Panc1 (cell line): Measurements from ENCODE around the gene BRD3. TPM values are rescaled to one million over a fixed set of nuclear protein-coding genes. Genes with fewer than 3 reads are reported as not detected.

Source experiments
- ATAC-seq: fragments of 200-7000 bp; cut with Tn5 transposase; 2 replicates; pipeline ENCODE4 v1.9.1; 2020; ENCODE audit warnings: mild to moderate bottlenecking, moderate library complexity
- BruUV-seq: library from RNA; stranded (reverse); fragments of 400-500 nt; replicated peaks from 2 replicates; lab custom pipeline; 2021; lab: Mats Ljungman, UMichigan
- CTCF ChIA-PET: fragments of 300-600 bp; sonication (Branson Sonifier 250); formaldehyde crosslinking; loops from one replicate; lab custom pipeline; 2022; ENCODE audit warnings: antibody characterized with exemption; lab: Charles Lee
- POLR2A ChIA-PET: fragments of 300-600 bp; sonication (Branson Sonifier 250); formaldehyde crosslinking; loops from one replicate; lab custom pipeline; 2022; ENCODE audit warnings: antibody characterized with exemption; lab: Charles Lee
- DNase-seq: peaks from one replicate; pipeline ENCODE4 v3.0.0-alpha.2; 2010; ENCODE audit warnings: low read depth, low spot score
- H3K27ac ChIP-seq: 2 replicates; pipeline ENCODE4 v1.5.1; 2011; ENCODE audit warnings: mild to moderate bottlenecking, low read length, inconsistent platforms
- H3K27me3 ChIP-seq: fragments of 200-500 bp; sonication (Bioruptor generic); 2 replicates; pipeline ENCODE4 v1.6.0; 2014; ENCODE audit warnings: low read length, inconsistent platforms; ENCODE audit not compliant: control insufficient read depth, insufficient read depth
- H3K36me3 ChIP-seq: fragments of 200-500 bp; sonication (Bioruptor generic); 2 replicates; pipeline ENCODE4 v1.5.1; 2014; ENCODE audit warnings: inconsistent platforms, mild to moderate bottlenecking, low read length, moderate library complexity; ENCODE audit not compliant: control insufficient read depth, insufficient read depth
- H3K4me1 ChIP-seq: 2 replicates; pipeline ENCODE4 v1.5.1; 2011; ENCODE audit warnings: inconsistent platforms, mild to moderate bottlenecking, low read length, moderate library complexity; ENCODE audit not compliant: control insufficient read depth, insufficient read depth
- H3K4me3 ChIP-seq, 2 experiments: 2 replicates each; pipeline ENCODE4 v1.5.1; 2011 to 2012; ENCODE audit warnings: low read depth in 2 of 2, low read length in 2 of 2, mild to moderate bottlenecking in 2 of 2, inconsistent platforms in 1 of 2, moderate library complexity in 1 of 2
- H3K9me3 ChIP-seq: fragments of 200-500 bp; sonication (Bioruptor generic); 2 replicates; pipeline ENCODE4 v1.5.1; 2014; ENCODE audit warnings: low read depth, mild to moderate bottlenecking, inconsistent platforms, low read length, moderate library complexity; ENCODE audit not compliant: control insufficient read depth, insufficient read depth
- CTCF ChIP-seq: fragments of 450-650 bp; IDR thresholded peaks from 2 replicates; pipeline ENCODE4 v1.5.1; 2017; ENCODE audit warnings: mild to moderate bottlenecking
- POLR2AphosphoS5 ChIP-seq: IDR thresholded peaks from 2 replicates; pipeline ENCODE4 v1.6.1; 2012; ENCODE audit warnings: mild to moderate bottlenecking, low read depth, low read length, moderate library complexity
- REST ChIP-seq, 2 experiments: IDR thresholded peaks; 2 replicates each; pipeline ENCODE4 v1.6.1; 2011 to 2012; ENCODE audit warnings: low read depth in 2 of 2, control low read depth in 1 of 2, low read length in 1 of 2, mild to moderate bottlenecking in 1 of 2, moderate library complexity in 1 of 2; ENCODE audit not compliant: insufficient read depth in 1 of 2
- SIN3A ChIP-seq: IDR thresholded peaks from 2 replicates; pipeline ENCODE4 v1.6.1; 2012; ENCODE audit warnings: low read depth, mild to moderate bottlenecking, low read length, moderate library complexity, borderline replicate concordance; ENCODE audit not compliant: insufficient read depth
- TCF7L2 ChIP-seq: IDR thresholded peaks from 2 replicates; pipeline ENCODE4 v1.6.1; 2011; ENCODE audit warnings: mild to moderate bottlenecking, low read depth, low read length, inconsistent platforms
- in situ Hi-C: cut with HindIII; loops from 2 replicates; pipeline ENCODE4 v1.10.0; 2016; ENCODE audit warnings: low sequenced_read_pairs, low pct_unique_long_range_greater_than_20kb
- intact Hi-C: fragments of 100-400 bp; cut with micrococcal nuclease; formaldehyde crosslinking; loops from one replicate; pipeline ENCODE4 v1.10.0; 2022; ENCODE audit not compliant: unreplicated experiment
- total RNA-seq: library from RNA; stranded (reverse); gene quantifications from one replicate; pipeline ENCODE4 v1.2.1, GENCODE V29; 2021; ENCODE audit not compliant: unreplicated experiment

BRD3 gene
- total RNA-seq, 1 experiment from 2014 or later: 27.6 TPM

- ATAC-seq: no peak
- H3K9me3 ChIP-seq: no peaks in the 10 kb centered on the region
- no peak for DNase-seq
- ChIA-PET POLR2A (no interaction called here), CTCF (no interaction called here)
- H3K4me1 ChIP-seq: peaks cover 2% of the 10 kb centered on the region; the same call in 1 of the 2 replicates
- no peaks in the 10 kb centered on the region for H3K27me3 ChIP-seq
- in situ Hi-C loops: no loop called here
- intact Hi-C loops: no loop called here
- no peak overlapping the region for H3K4me3 ChIP-seq
- TF ChIP-seq CTCF (no peak), TCF7L2 (no peak)
- no TSS peak for BruUV-seq
- no peak overlapping the region for H3K27ac ChIP-seq
- H3K36me3 ChIP-seq: no peaks in the 10 kb centered on the region
Measured at GRCh38 chr9:134052491-134052890, 15.3 kb downstream of the BRD3 start.

- POLR2A ChIA-PET: interaction anchor here (0.6 to 0.7 kb wide), 2 partner anchors 96 to 420 kb away, joined by 3 to 8 read pairs; no protein-coding TSS in a partner anchor
- H3K9me3 ChIP-seq: no peaks in the 10 kb centered on the region
- CTCF ChIA-PET: interaction anchor here (0.6 kb wide), 1 partner anchor 181 kb away, joined by 4 read pairs; no protein-coding TSS in a partner anchor
- H3K4me3 ChIP-seq: no peak overlapping the region
- TF ChIP-seq CTCF (no peak), POLR2AphosphoS5 (no peak), REST (IDR thresholded peaks at IDR 0.05; ENCODE audit: insufficient read depth in 1 of 2, low read depth in 2 of 2, low read length in 1 of 2) (no peak), SIN3A (no peak), TCF7L2 (no peak)
- intact Hi-C loops (no loop called here), in situ Hi-C loops (no loop called here)
- no peaks in the 10 kb centered on the region for H3K36me3 ChIP-seq
- ATAC-seq (no peak), DNase-seq (no peak)
- H3K4me1 ChIP-seq: peaks cover 2% of the 10 kb centered on the region; the same call in 1 of the 2 replicates
- H3K27ac ChIP-seq: no peak overlapping the region
- no TSS peak for BruUV-seq
- no peaks in the 10 kb centered on the region for H3K27me3 ChIP-seq
Measured at GRCh38 chr9:134051319-134051718, 16.5 kb downstream of the BRD3 start.
